Keratinocyte (primary cell): ENCODE results near the gene UNC13B.

Experiments used
- EZH2 ChIP-seq: IDR thresholded peaks from one replicate; pipeline ENCODE4 v1.6.1; 2012; ENCODE audit warnings: inconsistent platforms, mild to moderate bottlenecking, low read length, moderate library complexity
- TF ChIP-seq, protein P1 (sequence below), 3 experiments: IDR thresholded peaks in 1 of 3; conservative IDR thresholded peaks in 1 of 3; optimal IDR thresholded peaks in 1 of 3; 2 replicates in 2 of 3; 3 replicates in 1 of 3; pipeline versions ENCODE3 to v1.5.1; 2011; ENCODE audit warnings: low read length in 3 of 3, mild to moderate bottlenecking in 3 of 3, moderate library complexity in 2 of 3, control low read depth in 1 of 3, inconsistent platforms in 1 of 3; ENCODE audit not compliant: insufficient read depth in 2 of 3; ENCODE audit errors: extremely low read depth in 1 of 3

- TF ChIP-seq, protein P1, sequence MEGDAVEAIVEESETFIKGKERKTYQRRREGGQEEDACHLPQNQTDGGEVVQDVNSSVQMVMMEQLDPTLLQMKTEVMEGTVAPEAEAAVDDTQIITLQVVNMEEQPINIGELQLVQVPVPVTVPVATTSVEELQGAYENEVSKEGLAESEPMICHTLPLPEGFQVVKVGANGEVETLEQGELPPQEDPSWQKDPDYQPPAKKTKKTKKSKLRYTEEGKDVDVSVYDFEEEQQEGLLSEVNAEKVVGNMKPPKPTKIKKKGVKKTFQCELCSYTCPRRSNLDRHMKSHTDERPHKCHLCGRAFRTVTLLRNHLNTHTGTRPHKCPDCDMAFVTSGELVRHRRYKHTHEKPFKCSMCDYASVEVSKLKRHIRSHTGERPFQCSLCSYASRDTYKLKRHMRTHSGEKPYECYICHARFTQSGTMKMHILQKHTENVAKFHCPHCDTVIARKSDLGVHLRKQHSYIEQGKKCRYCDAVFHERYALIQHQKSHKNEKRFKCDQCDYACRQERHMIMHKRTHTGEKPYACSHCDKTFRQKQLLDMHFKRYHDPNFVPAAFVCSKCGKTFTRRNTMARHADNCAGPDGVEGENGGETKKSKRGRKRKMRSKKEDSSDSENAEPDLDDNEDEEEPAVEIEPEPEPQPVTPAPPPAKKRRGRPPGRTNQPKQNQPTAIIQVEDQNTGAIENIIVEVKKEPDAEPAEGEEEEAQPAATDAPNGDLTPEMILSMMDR (optimal IDR thresholded peaks at IDR 0.05 in 1 of 3, IDR thresholded peaks at IDR 0.05 in 1 of 3, conservative IDR thresholded peaks at IDR 0.05 in 1 of 3; ENCODE audit: extremely low read depth in 1 of 3, insufficient read depth in 2 of 3, low read length in 3 of 3) = no peak
- no peak for TF ChIP-seq EZH2
Measured at GRCh38 chr9:35272989-35273388, 111.2 kb downstream of the UNC13B start.
